Esophagus muscularis mucosa (tissue), 4 donors: ENCODE results near the gene NXN. TPM values are rescaled to one million over a fixed set of nuclear protein-coding genes. Genes with fewer than 3 reads are reported as not detected.
"Not testable (repeated sequence)": the region's sequence is repeated elsewhere in the genome, so short reads cannot be mapped to it uniquely, and the experiment has no call there.

ENCODE experiments used
- DNase-seq: peaks from one replicate; pipeline ENCODE4 v3.0.0-alpha.2; 2017; ENCODE audit errors: extremely low spot score
- H3K27ac ChIP-seq, 4 donors: fragments of 200-600 bp; sonication (generic); replicated peaks in 1 of 4; 1 replicate in 3 of 4; 2 replicates in 1 of 4; pipeline ENCODE4 v1.5.1; 2016 to 2019; ENCODE audit warnings: mild to moderate bottlenecking in 1 of 4
- H3K27me3 ChIP-seq, 4 donors: fragments of 200-600 bp; sonication (generic); one replicate each; pipeline versions ENCODE4 v1.5.1 to v1.6.0; 2016 to 2019
- H3K36me3 ChIP-seq, 4 donors: fragments of 200-600 bp; sonication (generic); one replicate each; pipeline ENCODE4 v1.5.1; 2016 to 2019
- H3K4me1 ChIP-seq, 4 donors: fragments of 200-600 bp; sonication (generic); one replicate each; pipeline ENCODE4 v1.5.1; 2016 to 2019
- H3K4me3 ChIP-seq, 4 donors: fragments of 200-600 bp; sonication (generic); 1 replicate in 2 of 4; 2 replicates in 2 of 4; pipeline ENCODE4 v1.5.1; 2016 to 2019; ENCODE audit warnings: mild to moderate bottlenecking in 4 of 4, moderate library complexity in 1 of 4
- H3K9me3 ChIP-seq, 4 donors: fragments of 200-600 bp; sonication (generic); 1 replicate in 3 of 4; 2 replicates in 1 of 4; pipeline ENCODE4 v1.5.1; 2016 to 2019
- EP300 ChIP-seq: sonication (generic); formaldehyde crosslinking; IDR thresholded peaks from one replicate; pipeline ENCODE4 v1.6.1; 2017; ENCODE audit warnings: antibody characterized with exemption
- POLR2A ChIP-seq: fragments of 450-650 bp; IDR thresholded peaks from one replicate; pipeline ENCODE4 v1.6.1; 2017; ENCODE audit warnings: antibody characterized with exemption, moderate library complexity, mild to moderate bottlenecking, low read depth
- POLR2AphosphoS5 ChIP-seq, 2 donors: sonication (generic); formaldehyde crosslinking; IDR thresholded peaks; one replicate each; pipeline ENCODE4 v1.6.1; 2017; ENCODE audit warnings: antibody characterized with exemption in 2 of 2
- WGBS: methylation state at CpG from one replicate; pipeline ENCODE4 v1.1.5; 2018; 5-methylcytosine and 5-hydroxymethylcytosine counted together
- intact Hi-C: fragments of 100-400 bp; cut with DNase I; formaldehyde crosslinking; loops from one replicate; pipeline ENCODE4 v1.15.1; 2023
- total RNA-seq, 4 donors: library from RNA; depleted of rRNA; stranded (reverse); fragments of >200 nt; gene quantifications; one replicate each; pipeline versions ENCODE4 v1.1.0 to v1.2.1, GENCODE V29; 2016
- TF ChIP-seq, protein P1 (sequence below), 3 experiments: fragments of 200-600 bp in 2 of 3; fragments of 450-650 bp in 1 of 3; sonication (generic) in 2 of 3; IDR thresholded peaks; one replicate each; pipeline ENCODE4 v1.5.1; 2017 to 2019; ENCODE audit warnings: antibody characterized with exemption in 3 of 3, mild to moderate bottlenecking in 2 of 3, moderate library complexity in 1 of 3

Gene NXN
- total RNA-seq, 4 donors from 2014 or later, result 37.0 to 65.6 (median 49.8) TPM

DNA sequence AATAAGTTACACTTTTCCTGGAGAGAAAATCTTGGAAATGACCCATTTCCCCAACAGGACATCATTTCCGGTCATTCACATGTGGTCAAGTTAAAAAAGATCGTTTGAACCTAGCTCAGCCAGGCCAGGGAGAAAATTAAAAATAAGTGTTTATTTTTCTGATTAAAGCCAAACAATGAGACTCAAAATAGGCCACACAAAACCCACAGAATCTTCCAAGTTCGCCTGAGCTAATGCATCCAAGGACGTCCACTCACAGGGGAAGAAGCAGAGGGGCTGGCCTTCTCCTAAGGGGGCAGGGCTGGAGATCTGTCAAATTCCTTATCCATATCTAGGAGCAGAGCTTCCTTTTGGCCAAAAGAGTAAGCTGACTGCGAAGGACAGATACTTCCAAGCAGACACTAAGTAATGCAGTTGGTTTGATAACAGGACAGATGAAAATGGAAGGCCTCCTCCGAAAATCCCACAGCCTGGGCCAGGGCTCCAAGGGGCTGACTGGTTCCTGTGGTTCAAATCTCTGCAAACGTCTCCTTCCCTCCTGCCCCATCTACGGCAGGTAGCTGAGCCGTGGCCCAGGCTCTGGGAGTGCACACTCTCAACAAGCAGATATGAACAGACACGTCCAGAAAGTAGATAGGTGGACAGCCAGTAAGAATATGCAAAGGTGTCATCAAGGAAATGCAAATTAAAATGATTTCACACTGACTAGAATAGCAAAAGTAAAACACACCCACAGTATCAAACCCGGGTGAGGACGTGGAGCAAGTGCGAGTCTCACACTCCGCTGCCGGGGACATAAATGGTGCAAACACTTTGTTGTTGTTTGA, 98.9 kb downstream of the NXN start:
- no peaks in the 10 kb centered on the region for H3K36me3 ChIP-seq
- intact Hi-C loops, result loop anchor here (5.0 kb wide), 1 partner anchor 97 kb away; the partner anchor contains the start of gene NXN
- H3K27me3 ChIP-seq, result no peaks in the 10 kb centered on the region
- TF ChIP-seq POLR2AphosphoS5 (IDR thresholded peaks at IDR 0.05) (no peak), EP300 (no peak), POLR2A (no peak)
- TF ChIP-seq, protein P1, sequence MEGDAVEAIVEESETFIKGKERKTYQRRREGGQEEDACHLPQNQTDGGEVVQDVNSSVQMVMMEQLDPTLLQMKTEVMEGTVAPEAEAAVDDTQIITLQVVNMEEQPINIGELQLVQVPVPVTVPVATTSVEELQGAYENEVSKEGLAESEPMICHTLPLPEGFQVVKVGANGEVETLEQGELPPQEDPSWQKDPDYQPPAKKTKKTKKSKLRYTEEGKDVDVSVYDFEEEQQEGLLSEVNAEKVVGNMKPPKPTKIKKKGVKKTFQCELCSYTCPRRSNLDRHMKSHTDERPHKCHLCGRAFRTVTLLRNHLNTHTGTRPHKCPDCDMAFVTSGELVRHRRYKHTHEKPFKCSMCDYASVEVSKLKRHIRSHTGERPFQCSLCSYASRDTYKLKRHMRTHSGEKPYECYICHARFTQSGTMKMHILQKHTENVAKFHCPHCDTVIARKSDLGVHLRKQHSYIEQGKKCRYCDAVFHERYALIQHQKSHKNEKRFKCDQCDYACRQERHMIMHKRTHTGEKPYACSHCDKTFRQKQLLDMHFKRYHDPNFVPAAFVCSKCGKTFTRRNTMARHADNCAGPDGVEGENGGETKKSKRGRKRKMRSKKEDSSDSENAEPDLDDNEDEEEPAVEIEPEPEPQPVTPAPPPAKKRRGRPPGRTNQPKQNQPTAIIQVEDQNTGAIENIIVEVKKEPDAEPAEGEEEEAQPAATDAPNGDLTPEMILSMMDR (IDR thresholded peaks at IDR 0.05), result no peak
- WGBS, result 67% methylated on average over 15 of the region's 15 CpGs
- peak overlapping the region; percentile 72 to 84 (median 82) for H3K27ac ChIP-seq
- H3K4me1 ChIP-seq, result peaks cover 51 to 72% (median 68%) of the 10 kb centered on the region in 4 donors
- no peak overlapping the region for H3K4me3 ChIP-seq
- no peaks in the 10 kb centered on the region for H3K9me3 ChIP-seq
- no peak for DNase-seq

DNA sequence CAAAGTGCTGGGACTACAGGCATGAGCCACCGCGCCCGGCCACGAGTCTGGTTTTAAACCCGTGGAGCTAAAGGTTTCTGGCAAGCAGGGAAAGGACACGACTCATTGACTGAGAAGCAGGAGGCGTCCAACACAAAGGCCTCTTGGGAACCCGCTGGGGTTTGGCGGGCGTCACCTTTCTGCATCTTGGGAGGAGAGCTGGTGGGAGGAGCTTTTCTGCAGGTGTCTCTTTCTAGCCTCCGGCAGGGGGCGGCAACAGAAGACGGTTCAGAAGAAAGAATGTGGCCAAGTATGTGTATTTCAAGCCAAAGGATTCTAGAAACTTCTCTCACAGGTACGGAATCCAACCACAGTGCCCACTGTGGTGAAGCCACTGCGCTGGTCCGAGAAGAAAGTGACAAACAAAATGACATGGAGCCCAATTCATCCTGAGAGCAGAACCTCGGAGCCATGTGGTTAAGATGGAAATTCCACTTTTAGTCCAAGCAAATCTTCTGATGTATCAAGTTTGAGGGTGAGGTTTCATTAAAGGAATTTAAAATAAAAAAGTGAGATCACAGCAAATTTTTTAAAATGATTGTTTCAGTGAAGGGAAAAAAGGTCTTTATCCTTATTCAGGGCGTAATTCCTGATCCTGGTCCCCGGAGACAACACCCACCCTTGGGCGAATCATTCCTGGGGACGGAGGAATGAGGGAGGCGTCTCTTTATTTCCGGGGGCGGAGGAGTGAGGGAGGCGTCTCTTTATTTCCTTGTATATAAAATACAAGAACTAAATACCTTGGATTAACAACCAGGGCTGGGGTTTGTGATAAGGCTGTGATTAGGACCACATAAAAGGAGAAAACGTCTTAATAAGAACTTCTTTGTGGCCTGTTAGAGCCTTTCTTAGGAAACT, 99.8 kb downstream of the NXN start:
- Histone ChIP-seq H3K27ac (peak overlapping the region; percentile 72 to 84 (median 82)), H3K27me3 (no peaks in the 10 kb centered on the region), H3K4me3 (no peak overlapping the region), H3K9me3 (no peaks in the 10 kb centered on the region), H3K36me3 (no peaks in the 10 kb centered on the region), H3K4me1 (peaks cover 51 to 67% (median 61%) of the 10 kb centered on the region in 4 donors)
- WGBS, result 45% methylated on average over 26 of the region's 26 CpGs
- DNase-seq, result no peak
- TF ChIP-seq POLR2A (no peak), POLR2AphosphoS5 (IDR thresholded peaks at IDR 0.05) (peak in 1 of 2 donors; percentile 37), EP300 (no peak)
- TF ChIP-seq, protein P1 (IDR thresholded peaks at IDR 0.05), result peak; percentile 53 to 62 (median 57)
- intact Hi-C loops, result loop anchor here (5.0 kb wide), 1 partner anchor 98 kb away; the partner anchor contains the start of gene NXN

DNA sequence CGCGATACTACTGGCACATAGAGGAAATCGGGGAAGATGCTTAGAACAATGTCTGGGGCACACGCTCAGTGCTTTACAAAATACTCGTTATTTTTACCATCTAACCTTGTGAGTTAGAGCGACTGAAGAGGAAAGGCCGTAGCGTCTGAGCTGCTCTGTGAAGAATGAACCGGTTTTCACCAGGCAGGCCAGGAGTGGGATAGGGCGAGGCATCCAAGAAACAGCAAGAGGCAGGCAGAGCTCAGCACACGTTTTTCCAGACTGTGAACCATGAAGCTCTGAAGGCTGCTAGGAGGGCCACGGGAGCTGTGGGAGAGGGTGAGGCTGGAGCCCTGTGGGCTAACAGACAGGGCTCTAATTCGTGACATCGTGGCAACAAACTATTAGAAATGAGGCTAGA, 101.9 kb downstream of the NXN start:
- peaks cover 35 to 51% (median 41%) of the 10 kb centered on the region in 4 donors for H3K4me1 ChIP-seq
- H3K27me3 ChIP-seq, result no peaks in the 10 kb centered on the region
- intact Hi-C loops, result no loop called here
- H3K4me3 ChIP-seq, result no peak overlapping the region
- 71% methylated on average over 14 of the region's 14 CpGs for WGBS
- no peak overlapping the region for H3K27ac ChIP-seq
- no peaks in the 10 kb centered on the region for H3K9me3 ChIP-seq
- TF ChIP-seq POLR2A (no peak), EP300 (no peak), POLR2AphosphoS5 (IDR thresholded peaks at IDR 0.05) (no peak)
- TF ChIP-seq, protein P1 (IDR thresholded peaks at IDR 0.05), result no peak
- no peaks in the 10 kb centered on the region for H3K36me3 ChIP-seq
- no peak for DNase-seq

DNA sequence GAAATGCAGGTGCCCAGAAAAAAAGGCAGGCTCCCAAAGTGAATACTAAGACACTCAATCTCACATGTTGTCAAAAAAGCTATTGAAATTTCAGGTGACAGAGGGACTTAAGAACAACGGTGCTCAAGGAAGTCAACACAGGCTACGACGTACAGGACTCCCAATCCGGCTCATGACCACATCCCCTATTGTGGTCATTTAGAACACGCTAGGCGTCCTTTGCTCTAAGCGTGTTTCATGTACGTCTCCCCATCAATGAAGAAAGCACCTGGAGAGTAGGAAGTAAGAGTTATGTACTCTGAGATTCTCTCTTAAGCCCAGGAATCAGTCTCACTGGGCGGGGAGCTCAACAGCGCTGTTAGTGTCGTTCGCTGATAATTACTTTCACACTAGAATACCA, 103.3 kb downstream of the NXN start:
- no peaks in the 10 kb centered on the region for H3K9me3 ChIP-seq
- DNase-seq, result no peak
- WGBS, result 87% methylated on average over 12 of the region's 12 CpGs
- H3K36me3 ChIP-seq, result no peaks in the 10 kb centered on the region
- H3K4me1 ChIP-seq, result peaks cover 23 to 49% (median 40%) of the 10 kb centered on the region in 4 donors
- intact Hi-C loops, result no loop called here
- TF ChIP-seq POLR2AphosphoS5 (IDR thresholded peaks at IDR 0.05) (no peak), POLR2A (no peak), EP300 (no peak)
- TF ChIP-seq, protein P1 (IDR thresholded peaks at IDR 0.05), result no peak
- H3K27ac ChIP-seq, result no peak overlapping the region
- no peak overlapping the region for H3K4me3 ChIP-seq
- no peaks in the 10 kb centered on the region for H3K27me3 ChIP-seq

DNA sequence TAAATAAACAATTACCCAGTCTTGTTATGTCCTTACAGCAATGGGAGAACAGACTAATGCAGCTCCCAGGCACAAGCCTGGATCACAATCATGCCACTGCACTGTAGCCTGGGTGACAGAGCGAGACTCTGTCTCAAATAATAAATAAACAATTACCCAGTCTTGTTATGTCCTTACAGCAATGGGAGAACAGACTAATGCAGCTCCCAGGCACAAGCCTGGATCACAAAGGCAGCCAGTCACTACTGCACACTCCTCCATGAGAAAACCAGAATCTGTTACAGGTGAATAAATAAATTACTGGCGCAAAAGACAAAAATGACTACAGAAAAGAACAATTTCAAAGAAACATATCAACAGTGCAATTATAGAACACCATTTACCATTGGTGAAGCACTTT, 105.0 kb downstream of the NXN start:
- H3K4me3 ChIP-seq, H3K9me3 ChIP-seq, DNase-seq, H3K27me3 ChIP-seq, intact Hi-C loops, H3K36me3 ChIP-seq, H3K27ac ChIP-seq: not testable (repeated sequence)
- H3K4me1 ChIP-seq, result peaks cover 19 to 47% (median 38%) of the 10 kb centered on the region in 4 donors
- WGBS, result 77% methylated on average over 2 of the region's 2 CpGs
